BLaER1 treated with 17β-estradiol and CSF1 and Interleukin-3, amounts not matched to agents 10 nM and 100 nM (cell line): ENCODE measurements around the gene RHBDF2.
A peak's percentile ranks its signal among the peaks of the same experiment; 100 is the strongest.

Experiments used
- H3K27ac ChIP-seq, 11 experiments: shearing (Covaris generic); formaldehyde crosslinking; 2 replicates each; pipeline ENCODE4 v1.8.1; 2022
- H3K27me3 ChIP-seq, 11 experiments: shearing (Covaris generic); formaldehyde crosslinking; 2 replicates each; pipeline ENCODE4 v1.8.1; 2022
- H3K36me3 ChIP-seq, 11 experiments: shearing (Covaris generic); formaldehyde crosslinking; 2 replicates each; pipeline ENCODE4 v1.8.1; 2022
- H3K4me1 ChIP-seq, 10 experiments: shearing (Covaris generic); formaldehyde crosslinking; 2 replicates each; pipeline ENCODE4 v1.8.1; 2022
- H3K4me2 ChIP-seq, 11 experiments: shearing (Covaris generic); formaldehyde crosslinking; 2 replicates each; pipeline ENCODE4 v1.8.1; 2022
- H3K4me3 ChIP-seq, 10 experiments: shearing (Covaris generic); formaldehyde crosslinking; 2 replicates each; pipeline ENCODE4 v1.8.1; 2022
- H3K9ac ChIP-seq, 11 experiments: shearing (Covaris generic); formaldehyde crosslinking; 2 replicates each; pipeline ENCODE4 v1.8.1; 2022
- H3K9me3 ChIP-seq, 11 experiments: shearing (Covaris generic); formaldehyde crosslinking; replicated peaks in 1 of 11; 2 replicates each; pipeline ENCODE4 v1.8.1; 2022
- H4K20me1 ChIP-seq, 11 experiments: shearing (Covaris generic); formaldehyde crosslinking; 2 replicates each; pipeline ENCODE4 v1.8.1; 2022
- Cebpa-rat ChIP-seq, 11 experiments: shearing (Covaris generic); IDR thresholded peaks; 2 replicates each; pipeline ENCODE4 v1.8.1; 2022

The RHBDF2 gene

GRCh38 chr17:76426853-76427252 is 74.4 kb downstream of the RHBDF2 start:
- Histone ChIP-seq H3K4me1 (peaks cover 36 to 56% (median 47%) of the 10 kb centered on the region in 10 experiments), H4K20me1 (peaks cover 21 to 90% (median 35%) of the 10 kb centered on the region in 11 experiments; a peak in 18 of 22 replicates), H3K36me3 (peaks cover 7 to 26% (median 19%) of the 10 kb centered on the region in 11 experiments; a peak in 18 of 22 replicates), H3K4me3 (no peak overlapping the region), H3K27me3 (no peaks in the 10 kb centered on the region), H3K4me2 (peak overlapping the region; percentile 43 to 85 (median 68); a peak in 15 of 22 replicates), H3K27ac (peak overlapping the region in 4 of 11 experiments; percentile 9 to 52 (median 26); a peak in 4 of 22 replicates), H3K9me3 (peaks cover 0 to 10% (median under 1%) of the 10 kb centered on the region in 11 experiments; a peak in 6 of 22 replicates), H3K9ac (no peak overlapping the region)
- TF ChIP-seq Cebpa-rat (IDR thresholded peaks at IDR 0.05): no peak

GRCh38 chr17:76422860-76423259 is 78.4 kb downstream of the RHBDF2 start:
- TF ChIP-seq Cebpa-rat (IDR thresholded peaks at IDR 0.05): no peak
- no peak overlapping the region for H3K4me3 ChIP-seq
- H3K4me1 ChIP-seq: peaks cover 49 to 70% (median 60%) of the 10 kb centered on the region in 10 experiments
- peak overlapping the region in 9 of 11 experiments; percentile 24 to 69 (median 57); a peak in 15 of 22 replicates for H3K4me2 ChIP-seq
- H4K20me1 ChIP-seq: peaks cover 34 to 94% (median 54%) of the 10 kb centered on the region in 11 experiments; a peak in 20 of 22 replicates
- no peaks in the 10 kb centered on the region for H3K27me3 ChIP-seq
- H3K27ac ChIP-seq: no peak overlapping the region
- H3K9me3 ChIP-seq: peaks cover 0 to 32% (median 4%) of the 10 kb centered on the region in 11 experiments; a peak in 8 of 22 replicates
- peaks cover 1 to 28% (median 19%) of the 10 kb centered on the region in 11 experiments; a peak in 17 of 22 replicates for H3K36me3 ChIP-seq
- H3K9ac ChIP-seq: no peak overlapping the region

- Histone ChIP-seq H3K36me3 (peaks cover 6 to 33% (median 24%) of the 10 kb centered on the region in 11 experiments; a peak in 19 of 22 replicates), H3K4me1 (peaks cover 47 to 70% (median 60%) of the 10 kb centered on the region in 10 experiments), H3K9ac (no peak overlapping the region), H3K9me3 (peaks cover 0 to 32% (median 4%) of the 10 kb centered on the region in 11 experiments; a peak in 8 of 22 replicates), H4K20me1 (peaks cover 38 to 94% (median 54%) of the 10 kb centered on the region in 11 experiments; a peak in 20 of 22 replicates), H3K27ac (no peak overlapping the region), H3K27me3 (no peaks in the 10 kb centered on the region), H3K4me3 (no peak overlapping the region), H3K4me2 (peak overlapping the region in 7 of 11 experiments; percentile 24 to 69 (median 60); a peak in 10 of 22 replicates)
- TF ChIP-seq Cebpa-rat (IDR thresholded peaks at IDR 0.05): no peak
Measured at GRCh38 chr17:76422406-76422805, 78.8 kb downstream of the RHBDF2 start.

- Histone ChIP-seq H4K20me1 (peaks cover 45 to 96% (median 67%) of the 10 kb centered on the region in 11 experiments; a peak in 21 of 22 replicates), H3K9me3 (peaks cover 0 to 32% (median 4%) of the 10 kb centered on the region in 11 experiments; a peak in 8 of 22 replicates), H3K4me1 (peaks cover 36 to 68% (median 56%) of the 10 kb centered on the region in 10 experiments), H3K27me3 (no peaks in the 10 kb centered on the region), H3K36me3 (peaks cover 11 to 44% (median 36%) of the 10 kb centered on the region in 11 experiments; a peak in 19 of 22 replicates), H3K27ac (no peak overlapping the region), H3K4me3 (no peak overlapping the region), H3K9ac (no peak overlapping the region), H3K4me2 (peak overlapping the region; percentile 40 to 88 (median 64); a peak in 18 of 22 replicates)
- no peak for TF ChIP-seq Cebpa-rat (IDR thresholded peaks at IDR 0.05)
Measured at GRCh38 chr17:76421044-76421407, 80.2 kb downstream of the RHBDF2 start.
